Heart left ventricle (tissue), 13 donors: ENCODE measurements around the gene SLC44A1.

ENCODE experiments used
- POLR2A ChIP-seq, 2 donors: fragments of 450-650 bp; IDR thresholded peaks; one replicate each; pipeline ENCODE4 v1.6.1; 2017; ENCODE audit warnings: antibody characterized with exemption in 2 of 2, mild to moderate bottlenecking in 2 of 2, moderate library complexity in 2 of 2
- TF ChIP-seq, protein P1 (sequence below), 12 donors: fragments of 200-600 bp; sonication (generic) in 4 of 12; IDR thresholded peaks; one replicate each; pipeline versions ENCODE4 v1.5.0 to v1.8.0; 2018 to 2022; ENCODE audit warnings: antibody characterized with exemption in 12 of 12, mild to moderate bottlenecking in 5 of 12
- donor health status: ischemic (EF 13 %, LVEDD 7.1; RV severe dilation, severe dysfunction).
- donor health status: DM: no; HTN: yes; CAD: no.
- donor health status: DM: no; HTN: no; CAD: no.
- donor health status: ischemic (EF 25% LVEDD 6.9; RV normal size, moderate dysfunction).
- donor health status: ischemic (EF 25% LVEDD 5.7; RV mildly dilated, moderate dysfunction).
- donor health status: ischemic (EF 35%, LVEDD 5.7; RV mildly dilated, moderate dysfunction).
- donor health status: nonischemic (EF 11% LVEDD 7.7; RV severe dilation, severe dysfunction).
- donor health status: DM: yes; HTN: yes; CAD: no.
- donor health status: PGD.
- donor health status: ischemic (EF 29% LVEDD 5.4; RV normal size, mild dysfunction).
- donor health status: nonischemic (EF 23%, LVEDD 6.1; RV moderate dilation, normal function).

GRCh38 chr9:105311306-105311705, 66.9 kb downstream of the SLC44A1 start:
- TF ChIP-seq, protein P1, sequence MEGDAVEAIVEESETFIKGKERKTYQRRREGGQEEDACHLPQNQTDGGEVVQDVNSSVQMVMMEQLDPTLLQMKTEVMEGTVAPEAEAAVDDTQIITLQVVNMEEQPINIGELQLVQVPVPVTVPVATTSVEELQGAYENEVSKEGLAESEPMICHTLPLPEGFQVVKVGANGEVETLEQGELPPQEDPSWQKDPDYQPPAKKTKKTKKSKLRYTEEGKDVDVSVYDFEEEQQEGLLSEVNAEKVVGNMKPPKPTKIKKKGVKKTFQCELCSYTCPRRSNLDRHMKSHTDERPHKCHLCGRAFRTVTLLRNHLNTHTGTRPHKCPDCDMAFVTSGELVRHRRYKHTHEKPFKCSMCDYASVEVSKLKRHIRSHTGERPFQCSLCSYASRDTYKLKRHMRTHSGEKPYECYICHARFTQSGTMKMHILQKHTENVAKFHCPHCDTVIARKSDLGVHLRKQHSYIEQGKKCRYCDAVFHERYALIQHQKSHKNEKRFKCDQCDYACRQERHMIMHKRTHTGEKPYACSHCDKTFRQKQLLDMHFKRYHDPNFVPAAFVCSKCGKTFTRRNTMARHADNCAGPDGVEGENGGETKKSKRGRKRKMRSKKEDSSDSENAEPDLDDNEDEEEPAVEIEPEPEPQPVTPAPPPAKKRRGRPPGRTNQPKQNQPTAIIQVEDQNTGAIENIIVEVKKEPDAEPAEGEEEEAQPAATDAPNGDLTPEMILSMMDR (IDR thresholded peaks at IDR 0.05) = no peak
- TF ChIP-seq POLR2A (IDR thresholded peaks at IDR 0.05) = no peak
